HG03354 (cell line): Measurements from ENCODE around the gene GAB2.
"Not testable (repeated sequence)": the region's sequence is repeated elsewhere in the genome, so short reads cannot be mapped to it uniquely, and the experiment has no call there.

Source experiments
- ATAC-seq: cut with Tn5 transposase; IDR thresholded peaks from one replicate; pipeline ENCODE4 v1.9.1; 2021; ENCODE audit warnings: mild to moderate bottlenecking; ENCODE audit not compliant: unreplicated experiment, poor library complexity, severe bottlenecking

GAB2 gene

GRCh38 chr11:78292109-78292803 is 125.4 kb downstream of the GAB2 start:
- ATAC-seq, result no peak

GRCh38 chr11:78291503-78292108 is 126.0 kb downstream of the GAB2 start:
- ATAC-seq, result no peak

- ATAC-seq, result no peak
Observed at GRCh38 chr11:78290293-78291176, 127.1 kb downstream of the GAB2 start.

- ATAC-seq, result no peak
Observed at GRCh38 chr11:78289552-78290292, 127.9 kb downstream of the GAB2 start.

- ATAC-seq, result no peak
Observed at GRCh38 chr11:78284260-78284659, 133.4 kb downstream of the GAB2 start.

- no peak for ATAC-seq
Observed at GRCh38 chr11:78282821-78283220, 134.8 kb downstream of the GAB2 start.

GRCh38 chr11:78281511-78281910 is 136.1 kb downstream of the GAB2 start:
- ATAC-seq, result no peak

GRCh38 chr11:78277314-78277994 is 140.2 kb downstream of the GAB2 start:
- no peak for ATAC-seq

- ATAC-seq, result no peak
Observed at GRCh38 chr11:78276311-78276710, 141.3 kb downstream of the GAB2 start.

GRCh38 chr11:78274739-78275138 is 142.9 kb downstream of the GAB2 start:
- no peak for ATAC-seq

- not testable (repeated sequence) for ATAC-seq
Observed at GRCh38 chr11:78272625-78273269, 144.9 kb downstream of the GAB2 start.

GRCh38 chr11:78271801-78272200 is 145.8 kb downstream of the GAB2 start:
- ATAC-seq, result not testable (repeated sequence)

- no peak for ATAC-seq
Observed at GRCh38 chr11:78270971-78271370, 146.6 kb downstream of the GAB2 start.

GRCh38 chr11:78269806-78270205 is 147.8 kb downstream of the GAB2 start:
- no peak for ATAC-seq

- no peak for ATAC-seq
Observed at GRCh38 chr11:78268591-78269410, 148.8 kb downstream of the GAB2 start.

- no peak for ATAC-seq
Observed at GRCh38 chr11:78266451-78266850, 151.2 kb downstream of the GAB2 start.

GRCh38 chr11:78265326-78265725 is 152.3 kb downstream of the GAB2 start:
- no peak for ATAC-seq

- no peak for ATAC-seq
Observed at GRCh38 chr11:78262691-78263090, 154.9 kb downstream of the GAB2 start.
